Measurements from ENCODE around the gene TMEM9B.
A peak's percentile ranks its signal among the peaks of the same experiment; 100 is the strongest.
"Not testable (repeated sequence)": the region's sequence is repeated elsewhere in the genome, so short reads cannot be mapped to it uniquely, and the experiment has no call there.

TMEM9B gene
- total RNA-seq = 18.2 to 27.0 (median 24.3) reads per million in 4 donors

- peak; percentile 44 to 91 (median 58) for DNase-seq
Measured at GRCh38 chr11:8964324-8965320, at the start of gene TMEM9B. Gene TMEM9B, minus strand, starts transcription at chr11:8964442. Its CDS starts 129 bp downstream, at chr11:8964313.

- no peak for DNase-seq
Measured at GRCh38 chr11:9013373-9013772, 49.1 kb upstream of the TMEM9B start.

- DNase-seq = not testable (repeated sequence)
Measured at GRCh38 chr11:9009538-9009937, 45.3 kb upstream of the TMEM9B start.

- no peak for DNase-seq
Measured at GRCh38 chr11:9008661-9009060, 44.4 kb upstream of the TMEM9B start.

GRCh38 chr11:9008011-9008550 is 43.8 kb upstream of the TMEM9B start:
- no peak for DNase-seq

GRCh38 chr11:9005087-9005486 is 40.8 kb upstream of the TMEM9B start:
- DNase-seq = no peak

- DNase-seq = peak in 3 of 5 donors; percentile 9 to 36 (median 16)
Measured at GRCh38 chr11:9004183-9004926, 40.1 kb upstream of the TMEM9B start.

- peak; percentile 68 to 86 (median 79) for DNase-seq
Measured at GRCh38 chr11:9003573-9004182, 39.4 kb upstream of the TMEM9B start, which contains the start of gene NRIP3. Gene NRIP3, minus strand, starts transcription at chr11:9004001. Its CDS starts 66 bp downstream, at chr11:9003935.

- no peak for DNase-seq
Measured at GRCh38 chr11:9002920-9003572, 38.8 kb upstream of the TMEM9B start.

GRCh38 chr11:9001736-9002135 is 37.5 kb upstream of the TMEM9B start:
- DNase-seq = peak in 1 of 5 donors; percentile 76

- no peak for DNase-seq
Measured at GRCh38 chr11:8998017-8998416, 33.8 kb upstream of the TMEM9B start.

GRCh38 chr11:8997451-8997850 is 33.2 kb upstream of the TMEM9B start:
- no peak for DNase-seq

GRCh38 chr11:8989453-8989852 is 25.2 kb upstream of the TMEM9B start:
- no peak for DNase-seq

- no peak for DNase-seq
Measured at GRCh38 chr11:8988329-8989234, 24.3 kb upstream of the TMEM9B start.

GRCh38 chr11:8987446-8987845 is 23.2 kb upstream of the TMEM9B start:
- DNase-seq = peak in 1 of 5 donors; percentile 51

- DNase-seq = not testable (repeated sequence)
Measured at GRCh38 chr11:8986772-8987171, 22.5 kb upstream of the TMEM9B start.

GRCh38 chr11:8985462-8985861 is 21.2 kb upstream of the TMEM9B start:
- DNase-seq = no peak

- DNase-seq = peak in 1 of 5 donors; percentile 23
Measured at GRCh38 chr11:8983552-8983951, 19.3 kb upstream of the TMEM9B start.

GRCh38 chr11:8980485-8980884 is 16.2 kb upstream of the TMEM9B start:
- no peak for DNase-seq

GRCh38 chr11:8979365-8979764 is 15.1 kb upstream of the TMEM9B start:
- DNase-seq = not testable (repeated sequence)

- no peak for DNase-seq
Measured at GRCh38 chr11:8973121-8973520, 8.9 kb upstream of the TMEM9B start.
